PC-3 (cell line): ENCODE measurements around the gene TLDC2. TPM values are rescaled to one million over a fixed set of nuclear protein-coding genes. Genes with fewer than 3 reads are reported as not detected.

Experiments
- ATAC-seq: fragments of 200-7000 bp; cut with Tn5 transposase; 2 replicates; pipeline ENCODE4 v1.9.1; 2020; ENCODE audit warnings: mild to moderate bottlenecking, moderate library complexity
- BruUV-seq: library from RNA; stranded (reverse); fragments of 400-500 nt; replicated peaks from 2 replicates; lab custom pipeline; 2021; lab: Mats Ljungman, UMichigan
- CTCF ChIA-PET: fragments of 300-600 bp; sonication (Branson Sonifier 250); formaldehyde crosslinking; loops from one replicate; lab custom pipeline; 2022; ENCODE audit warnings: antibody characterized with exemption; lab: Charles Lee
- POLR2A ChIA-PET: fragments of 300-600 bp; sonication (Branson Sonifier 250); formaldehyde crosslinking; loops from one replicate; lab custom pipeline; 2022; ENCODE audit warnings: antibody characterized with exemption; ENCODE audit not compliant: unreplicated experiment; lab: Charles Lee
- DNase-seq: peaks from one replicate; pipeline ENCODE4 v3.0.0-alpha.2; 2015
- H2AFZ ChIP-seq: fragments of 300-600 bp; sonication (generic); 2 replicates; pipeline ENCODE4 v1.6.0; 2016; ENCODE audit warnings: antibody characterized with exemption, low read length
- H3F3A ChIP-seq: fragments of 300-600 bp; sonication (generic); one replicate; pipeline ENCODE4 v1.6.0; 2017; ENCODE audit warnings: antibody characterized with exemption, low read length, control low read depth, mild to moderate bottlenecking; ENCODE audit not compliant: unreplicated experiment
- H3K27ac ChIP-seq: fragments of 300-600 bp; sonication (generic); 2 replicates; pipeline ENCODE4 v1.5.1; 2016; ENCODE audit warnings: mild to moderate bottlenecking, low read length
- H3K27me3 ChIP-seq: fragments of 300-600 bp; sonication (generic); 2 replicates; pipeline ENCODE4 v1.6.1; 2016; ENCODE audit warnings: low read length, mixed read lengths
- H3K36me3 ChIP-seq: fragments of 300-600 bp; sonication (generic); 2 replicates; pipeline ENCODE4 v1.6.1; 2016; ENCODE audit warnings: low read depth, mixed run types, low read length, mixed read lengths
- H3K4me1 ChIP-seq: fragments of 300-600 bp; sonication (generic); 2 replicates; pipeline ENCODE4 v1.5.1; 2016; ENCODE audit warnings: low read length; ENCODE audit not compliant: insufficient read depth
- H3K4me2 ChIP-seq: fragments of 300-600 bp; sonication (generic); 2 replicates; pipeline ENCODE4 v1.6.0; 2016; ENCODE audit warnings: low read length
- H3K4me3 ChIP-seq: fragments of 300-600 bp; sonication (generic); 2 replicates; pipeline ENCODE4 v1.5.1; 2016; ENCODE audit warnings: mild to moderate bottlenecking, low read length, mixed read lengths
- H3K79me2 ChIP-seq: fragments of 300-600 bp; sonication (generic); 2 replicates; pipeline ENCODE4 v1.6.1; 2017; ENCODE audit warnings: low read length, mixed read lengths
- H3K9ac ChIP-seq: fragments of 300-600 bp; sonication (generic); 2 replicates; pipeline ENCODE4 v1.6.0; 2016; ENCODE audit warnings: mild to moderate bottlenecking, low read length
- H3K9me2 ChIP-seq: fragments of 300-600 bp; sonication (generic); replicated peaks from 2 replicates; pipeline ENCODE4 v1.6.1; 2016; ENCODE audit warnings: mixed run types, low read length, mixed read lengths
- H3K9me3 ChIP-seq: fragments of 300-600 bp; sonication (generic); 2 replicates; pipeline ENCODE4 v1.6.1; 2016; ENCODE audit warnings: low read length, mixed read lengths
- H4K20me1 ChIP-seq: fragments of 300-600 bp; sonication (generic); 2 replicates; pipeline ENCODE4 v1.6.1; 2016; ENCODE audit warnings: low read length, mixed read lengths
- EZH2 ChIP-seq: fragments of 300-600 bp; sonication (generic); IDR thresholded peaks from one replicate; pipeline ENCODE4 v1.6.1; 2017; ENCODE audit warnings: antibody characterized with exemption, mild to moderate bottlenecking, low read length; ENCODE audit not compliant: unreplicated experiment
- EZH2phosphoT487 ChIP-seq: fragments of 300-600 bp; sonication (generic); IDR thresholded peaks from 2 replicates; pipeline ENCODE4 v1.6.1; 2018; ENCODE audit warnings: mild to moderate bottlenecking, antibody characterized with exemption, low read length, borderline replicate concordance
- intact Hi-C: fragments of 100-400 bp; cut with micrococcal nuclease; formaldehyde crosslinking; loops from 2 replicates; pipeline ENCODE4 v1.9.0; 2023
- total RNA-seq: library from RNA; depleted of rRNA; stranded (reverse); fragments of >200 nt; gene quantifications from 2 replicates; pipeline ENCODE4 v1.2.3, GENCODE V29; 2014
- TF ChIP-seq, protein P1 (sequence below): fragments of 300-600 bp; sonication (generic); conservative IDR thresholded peaks from 2 replicates; pipeline ENCODE4 v1.5.1; 2017; ENCODE audit warnings: antibody characterized with exemption, low read depth, mild to moderate bottlenecking, low read length

Gene TLDC2
- total RNA-seq, 1 experiment from 2014 or later, result not detected

DNA sequence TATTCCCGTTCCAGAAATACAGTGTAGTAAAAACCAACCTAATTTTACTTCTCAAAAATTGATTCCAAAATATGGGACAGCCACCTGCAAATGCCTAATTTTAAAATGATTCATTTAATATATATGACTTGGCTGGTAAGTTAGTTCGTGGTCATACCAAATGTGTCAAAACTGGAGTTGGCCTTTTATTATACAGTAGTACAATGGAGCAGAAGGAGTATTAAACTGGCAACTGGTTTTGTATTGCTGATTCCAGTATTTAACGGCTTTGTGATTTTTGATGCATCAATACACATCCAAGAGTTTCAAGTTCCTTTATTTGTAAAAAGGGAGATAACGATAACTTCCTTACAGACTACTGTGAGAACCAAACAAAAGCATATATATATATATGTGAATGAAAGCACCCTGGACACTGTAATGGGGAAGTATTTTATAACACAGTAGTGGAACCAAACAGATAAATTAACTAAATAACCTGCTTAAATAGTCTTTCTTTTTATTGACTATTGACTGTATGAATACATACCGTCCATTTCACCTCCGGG, 50.8 kb downstream of the TLDC2 start:
- H3K27ac ChIP-seq, result no peak overlapping the region
- H3K9me3 ChIP-seq, result no peaks in the 10 kb centered on the region
- H3K9me2 ChIP-seq, result no peaks in the 10 kb centered on the region
- POLR2A ChIA-PET, result no interaction called here
- H3K4me3 ChIP-seq, result no peak overlapping the region
- no peaks in the 10 kb centered on the region; the same call in 1 of the 2 replicates for H3K36me3 ChIP-seq
- H3F3A ChIP-seq, result no peaks in the 10 kb centered on the region
- CTCF ChIA-PET, result no interaction called here
- BruUV-seq, result no TSS peak
- TF ChIP-seq, protein P1, sequence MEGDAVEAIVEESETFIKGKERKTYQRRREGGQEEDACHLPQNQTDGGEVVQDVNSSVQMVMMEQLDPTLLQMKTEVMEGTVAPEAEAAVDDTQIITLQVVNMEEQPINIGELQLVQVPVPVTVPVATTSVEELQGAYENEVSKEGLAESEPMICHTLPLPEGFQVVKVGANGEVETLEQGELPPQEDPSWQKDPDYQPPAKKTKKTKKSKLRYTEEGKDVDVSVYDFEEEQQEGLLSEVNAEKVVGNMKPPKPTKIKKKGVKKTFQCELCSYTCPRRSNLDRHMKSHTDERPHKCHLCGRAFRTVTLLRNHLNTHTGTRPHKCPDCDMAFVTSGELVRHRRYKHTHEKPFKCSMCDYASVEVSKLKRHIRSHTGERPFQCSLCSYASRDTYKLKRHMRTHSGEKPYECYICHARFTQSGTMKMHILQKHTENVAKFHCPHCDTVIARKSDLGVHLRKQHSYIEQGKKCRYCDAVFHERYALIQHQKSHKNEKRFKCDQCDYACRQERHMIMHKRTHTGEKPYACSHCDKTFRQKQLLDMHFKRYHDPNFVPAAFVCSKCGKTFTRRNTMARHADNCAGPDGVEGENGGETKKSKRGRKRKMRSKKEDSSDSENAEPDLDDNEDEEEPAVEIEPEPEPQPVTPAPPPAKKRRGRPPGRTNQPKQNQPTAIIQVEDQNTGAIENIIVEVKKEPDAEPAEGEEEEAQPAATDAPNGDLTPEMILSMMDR, result no peak
- TF ChIP-seq EZH2, result no peak
- TF ChIP-seq EZH2phosphoT487, result no peak
- H3K4me1 ChIP-seq, result peaks cover 10% of the 10 kb centered on the region
- no peak overlapping the region for H3K4me2 ChIP-seq
- H3K27me3 ChIP-seq, result no peaks in the 10 kb centered on the region
- ATAC-seq (no peak), DNase-seq (no peak)
- H2AFZ ChIP-seq, result no peak overlapping the region
- no peaks in the 10 kb centered on the region for H4K20me1 ChIP-seq
- H3K9ac ChIP-seq, result no peak overlapping the region
- intact Hi-C loops, result no loop called here
- no peaks in the 10 kb centered on the region for H3K79me2 ChIP-seq

DNA sequence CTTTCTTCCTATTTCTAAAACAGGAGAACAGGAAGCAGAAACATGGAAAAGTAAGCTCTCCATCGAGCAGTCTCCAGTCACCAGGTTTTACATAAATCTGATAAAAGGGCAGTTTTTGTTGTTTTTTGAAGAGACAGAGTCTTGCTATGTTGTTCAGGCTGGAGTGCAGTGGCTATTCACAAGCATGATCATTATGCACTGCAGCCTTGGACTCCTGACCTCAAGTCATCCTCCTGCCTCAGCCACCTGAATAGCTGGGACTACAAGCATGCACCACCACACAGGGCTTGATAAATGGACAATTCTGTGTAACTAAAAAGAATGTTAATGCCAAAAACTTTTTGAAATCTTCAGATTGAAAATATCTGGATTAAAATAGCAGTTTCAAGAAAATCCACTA, 51.8 kb downstream of the TLDC2 start:
- no peak overlapping the region for H3K4me3 ChIP-seq
- H3K4me2 ChIP-seq, result no peak overlapping the region
- ChIA-PET CTCF (no interaction called here), POLR2A (no interaction called here)
- no peak overlapping the region for H3K27ac ChIP-seq
- H3K9me3 ChIP-seq, result no peaks in the 10 kb centered on the region
- no TSS peak for BruUV-seq
- no peaks in the 10 kb centered on the region for H3K27me3 ChIP-seq
- H3K79me2 ChIP-seq, result no peaks in the 10 kb centered on the region
- no peak for ATAC-seq
- no peaks in the 10 kb centered on the region for H3K9me2 ChIP-seq
- no peak for DNase-seq
- H3K36me3 ChIP-seq, result no peaks in the 10 kb centered on the region; the same call in 1 of the 2 replicates
- no peaks in the 10 kb centered on the region for H3F3A ChIP-seq
- H3K4me1 ChIP-seq, result peaks cover 10% of the 10 kb centered on the region
- H4K20me1 ChIP-seq, result no peaks in the 10 kb centered on the region
- intact Hi-C loops, result no loop called here
- no peak overlapping the region for H3K9ac ChIP-seq
- TF ChIP-seq EZH2 (no peak), EZH2phosphoT487 (no peak)
- TF ChIP-seq, protein P1, result no peak
- H2AFZ ChIP-seq, result no peak overlapping the region

DNA sequence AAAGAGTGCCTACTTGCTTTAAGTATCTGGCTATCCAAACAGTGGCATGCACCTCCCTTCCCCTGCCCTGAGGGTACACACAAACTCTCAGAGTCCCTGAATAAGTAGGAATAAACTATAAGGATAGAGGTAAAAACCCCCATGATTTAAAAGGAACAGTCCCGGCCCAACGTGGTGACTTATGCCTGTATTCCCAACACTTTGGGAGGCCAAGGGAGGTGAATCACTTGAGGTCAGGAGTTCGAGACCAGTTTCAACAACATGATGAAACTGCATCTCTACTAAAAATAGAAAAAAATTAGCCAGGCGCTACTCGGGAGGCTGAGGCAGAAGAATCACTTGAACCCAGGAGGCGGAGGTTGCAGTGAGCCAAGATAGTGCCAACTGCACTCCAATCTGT, 53.4 kb downstream of the TLDC2 start:
- Histone ChIP-seq H3K27me3 (no peaks in the 10 kb centered on the region), H3K9me2 (no peaks in the 10 kb centered on the region), H4K20me1 (no peaks in the 10 kb centered on the region), H3K4me3 (no peak overlapping the region), H3K4me1 (peaks cover 7% of the 10 kb centered on the region), H3K4me2 (no peak overlapping the region), H3F3A (no peaks in the 10 kb centered on the region), H3K79me2 (no peaks in the 10 kb centered on the region), H3K9me3 (no peaks in the 10 kb centered on the region), H3K36me3 (no peaks in the 10 kb centered on the region; the same call in 1 of the 2 replicates), H3K27ac (no peak overlapping the region), H3K9ac (no peak overlapping the region), H2AFZ (no peak overlapping the region)
- CTCF ChIA-PET, result no interaction called here
- intact Hi-C loops, result no loop called here
- no peak for DNase-seq
- no TSS peak for BruUV-seq
- TF ChIP-seq, protein P1, result no peak
- TF ChIP-seq EZH2 (no peak), EZH2phosphoT487 (no peak)
- ATAC-seq, result no peak
- POLR2A ChIA-PET, result no interaction called here
